LHCN-M2 (cell line): ENCODE results near the gene CACNG4. TPM values are rescaled to one million over a fixed set of nuclear protein-coding genes. Genes with fewer than 3 reads are reported as not detected.
"Not testable (repeated sequence)": the region's sequence is repeated elsewhere in the genome, so short reads cannot be mapped to it uniquely, and the experiment has no call there.

ENCODE experiments used
- DNase-seq: peaks from one replicate; pipeline ENCODE4 v3.0.0-alpha.2; 2012; ENCODE audit warnings: low read depth
- total RNA-seq: library from RNA; depleted of rRNA; stranded (reverse); fragments of >200 nt; gene quantifications from 2 replicates; pipeline ENCODE4 v1.2.3, GENCODE V29; 2014

The CACNG4 gene
- total RNA-seq, 1 experiment from 2014 or later = not detected

- no peak for DNase-seq
Observed at GRCh38 chr17:66963521-66963908, 992 bp upstream of the CACNG4 start.

- DNase-seq = no peak
Observed at GRCh38 chr17:66964930-66965800, 658 bp downstream of the CACNG4 start.

- DNase-seq = no peak
Observed at GRCh38 chr17:66965801-66966262, 1.3 kb downstream of the CACNG4 start.

- DNase-seq = no peak
Observed at GRCh38 chr17:66966298-66966697, 1.8 kb downstream of the CACNG4 start.

GRCh38 chr17:66966704-66967418 lies 2.4 kb downstream of the CACNG4 start:
- DNase-seq = no peak

- DNase-seq = no peak
Observed at GRCh38 chr17:66967837-66968543, 3.5 kb downstream of the CACNG4 start.

- no peak for DNase-seq
Observed at GRCh38 chr17:66968916-66969315, 4.4 kb downstream of the CACNG4 start.

- DNase-seq = no peak
Observed at GRCh38 chr17:66970140-66970539, 5.6 kb downstream of the CACNG4 start.

GRCh38 chr17:66970797-66971196 lies 6.3 kb downstream of the CACNG4 start:
- DNase-seq = no peak

- DNase-seq = no peak
Observed at GRCh38 chr17:66971264-66971663, 6.8 kb downstream of the CACNG4 start.

- DNase-seq = no peak
Observed at GRCh38 chr17:66971730-66972441, 7.4 kb downstream of the CACNG4 start.

- DNase-seq = not testable (repeated sequence)
Observed at GRCh38 chr17:66972442-66972830, 7.9 kb downstream of the CACNG4 start.

GRCh38 chr17:66975188-66975587 lies 10.7 kb downstream of the CACNG4 start:
- no peak for DNase-seq

GRCh38 chr17:66975614-66976378 lies 11.3 kb downstream of the CACNG4 start:
- DNase-seq = no peak

GRCh38 chr17:66976379-66976663 lies 11.8 kb downstream of the CACNG4 start:
- DNase-seq = no peak

- DNase-seq = no peak
Observed at GRCh38 chr17:66976781-66977201, 12.3 kb downstream of the CACNG4 start.

- DNase-seq = no peak
Observed at GRCh38 chr17:66978514-66979061, 14.1 kb downstream of the CACNG4 start.

GRCh38 chr17:66980896-66981295 lies 16.4 kb downstream of the CACNG4 start:
- no peak for DNase-seq

- DNase-seq = no peak
Observed at GRCh38 chr17:66981983-66982508, 17.5 kb downstream of the CACNG4 start.

- DNase-seq = no peak
Observed at GRCh38 chr17:66983414-66984021, 19.0 kb downstream of the CACNG4 start.
